ENCODE measurements around the gene STN1. TPM values are rescaled to one million over a fixed set of nuclear protein-coding genes. Genes with fewer than 3 reads are reported as not detected.

Gene STN1
- total RNA-seq, 2 donors from 2014 or later = 5.9 to 32.2 TPM

GRCh38 chr10:103919648-103920025 is 1.7 kb upstream of the STN1 start:
- peaks cover 63% of the 10 kb centered on the region for H3K4me1 ChIP-seq
- no peaks in the 10 kb centered on the region for H3K27me3 ChIP-seq
- TF ChIP-seq CTCF (IDR thresholded peaks at IDR 0.05) (no peak), POLR2A (IDR thresholded peaks at IDR 0.05) (no peak)
- H3K27ac ChIP-seq = no peak overlapping the region
- H3K36me3 ChIP-seq (replicated peaks in 1 of 2; ENCODE audit: insufficient read depth in 1 of 2, low read depth in 2 of 2) = no peaks in the 10 kb centered on the region
- no peak for ATAC-seq
- H3K4me3 ChIP-seq = no peak overlapping the region
- 100% methylated on average over 1 of the region's 1 CpG for WGBS, 2 donors
- intact Hi-C loops (cut with DNase I) = no loop called here
- no peak for DNase-seq
- H3K9me3 ChIP-seq = no peaks in the 10 kb centered on the region

GRCh38 chr10:103917302-103918052 is 507 bp downstream of the STN1 start:
- DNase-seq = peak; percentile 61 to 67 (median 64)
- no peaks in the 10 kb centered on the region for H3K36me3 ChIP-seq (replicated peaks in 1 of 2; ENCODE audit: insufficient read depth in 1 of 2, low read depth in 2 of 2)
- peak overlapping the region; percentile 94 to 99 (median 97) for H3K27ac ChIP-seq
- no peaks in the 10 kb centered on the region for H3K9me3 ChIP-seq
- peak; percentile 36 for ATAC-seq
- TF ChIP-seq POLR2A (IDR thresholded peaks at IDR 0.05) = no peak
- no peak for TF ChIP-seq CTCF (IDR thresholded peaks at IDR 0.05)
- H3K4me1 ChIP-seq = peaks cover 47% of the 10 kb centered on the region
- no peaks in the 10 kb centered on the region for H3K27me3 ChIP-seq
- WGBS, 2 donors = 1% methylated on average over 18 to 29 of the region's 29 CpGs
- H3K4me3 ChIP-seq = peak overlapping the region; percentile 8 to 24
- intact Hi-C loops (cut with DNase I) = no loop called here

GRCh38 chr10:103916876-103917275 is 1.1 kb downstream of the STN1 start:
- WGBS, 2 donors = 5 to 6% methylated on average over 2 of the region's 2 CpGs
- intact Hi-C loops (cut with DNase I) = no loop called here
- DNase-seq (peak; percentile 29 to 70 (median 58)), ATAC-seq (no peak)
- no peaks in the 10 kb centered on the region for H3K36me3 ChIP-seq (replicated peaks in 1 of 2; ENCODE audit: insufficient read depth in 1 of 2, low read depth in 2 of 2)
- H3K4me1 ChIP-seq = peaks cover 42% of the 10 kb centered on the region
- H3K9me3 ChIP-seq = no peaks in the 10 kb centered on the region
- no peak overlapping the region for H3K4me3 ChIP-seq
- TF ChIP-seq POLR2A (IDR thresholded peaks at IDR 0.05) (no peak), CTCF (IDR thresholded peaks at IDR 0.05) (no peak)
- H3K27ac ChIP-seq = peak overlapping the region; percentile 18 to 99 (median 95)
- H3K27me3 ChIP-seq = no peaks in the 10 kb centered on the region

- WGBS, 2 donors = 4 to 12% methylated on average over 1 of the region's 1 CpG
- Histone ChIP-seq H3K9me3 (no peaks in the 10 kb centered on the region), H3K27me3 (no peaks in the 10 kb centered on the region), H3K36me3 (replicated peaks in 1 of 2; ENCODE audit: insufficient read depth in 1 of 2, low read depth in 2 of 2) (no peaks in the 10 kb centered on the region), H3K4me3 (no peak overlapping the region), H3K27ac (peak overlapping the region; percentile 52 to 99 (median 95)), H3K4me1 (peaks cover 39% of the 10 kb centered on the region)
- TF ChIP-seq POLR2A (IDR thresholded peaks at IDR 0.05) (no peak), CTCF (IDR thresholded peaks at IDR 0.05) (no peak)
- ATAC-seq (no peak), DNase-seq (no peak)
- intact Hi-C loops (cut with DNase I) = no loop called here
These were observed 1.7 kb downstream of the STN1 start for GRCh38 chr10:103916254-103916653.

GRCh38 chr10:103915796-103916195 is 2.2 kb downstream of the STN1 start:
- H3K27ac ChIP-seq = peak overlapping the region; percentile 52 to 99 (median 95)
- TF ChIP-seq CTCF (IDR thresholded peaks at IDR 0.05) (no peak), POLR2A (IDR thresholded peaks at IDR 0.05) (no peak)
- ATAC-seq (no peak), DNase-seq (peak in 2 of 4 donors; percentile 24 to 42)
- intact Hi-C loops (cut with DNase I) = no loop called here
- WGBS, 2 donors = 47 to 68% methylated on average over 6 of the region's 6 CpGs
- H3K4me3 ChIP-seq = no peak overlapping the region
- H3K9me3 ChIP-seq = no peaks in the 10 kb centered on the region
- no peaks in the 10 kb centered on the region for H3K36me3 ChIP-seq (replicated peaks in 1 of 2; ENCODE audit: insufficient read depth in 1 of 2, low read depth in 2 of 2)
- peaks cover 39% of the 10 kb centered on the region for H3K4me1 ChIP-seq
- no peaks in the 10 kb centered on the region for H3K27me3 ChIP-seq
